Measurements from ENCODE around the gene NEK5.
"Not testable (repeated sequence)": the region's sequence is repeated elsewhere in the genome, so short reads cannot be mapped to it uniquely, and the experiment has no call there.

Gene NEK5

GRCh38 chr13:52128714-52129700, at the start of gene NEK5:
TSS of gene NEK5 (minus strand) at chr13:52129073. CDS start at chr13:52127482, 1,591 bp downstream.
- DNase-seq: peak; percentile 43

- no peak for DNase-seq
Observed at GRCh38 chr13:52177276-52177675, 48.4 kb upstream of the NEK5 start.

- DNase-seq: not testable (repeated sequence)
Observed at GRCh38 chr13:52173970-52174369, 45.1 kb upstream of the NEK5 start.

GRCh38 chr13:52173373-52173772, 44.5 kb upstream of the NEK5 start:
- no peak for DNase-seq

GRCh38 chr13:52171686-52172085, 42.8 kb upstream of the NEK5 start:
- DNase-seq: not testable (repeated sequence)

GRCh38 chr13:52170828-52171391, 42.0 kb upstream of the NEK5 start:
- not testable (repeated sequence) for DNase-seq

GRCh38 chr13:52169839-52170238, 41.0 kb upstream of the NEK5 start:
- DNase-seq: no peak

GRCh38 chr13:52165411-52165810, 36.5 kb upstream of the NEK5 start:
- DNase-seq: no peak

GRCh38 chr13:52164989-52165388, 36.1 kb upstream of the NEK5 start:
- no peak for DNase-seq

GRCh38 chr13:52163878-52164277, 35.0 kb upstream of the NEK5 start:
- DNase-seq: not testable (repeated sequence)

- DNase-seq: no peak
Observed at GRCh38 chr13:52162279-52163101, 33.6 kb upstream of the NEK5 start.

GRCh38 chr13:52161181-52161646, 32.3 kb upstream of the NEK5 start:
- DNase-seq: no peak

- DNase-seq: no peak
Observed at GRCh38 chr13:52160506-52160905, 31.6 kb upstream of the NEK5 start.

GRCh38 chr13:52160053-52160452, 31.2 kb upstream of the NEK5 start:
- DNase-seq: no peak

- DNase-seq: peak; percentile 55
Observed at GRCh38 chr13:52159159-52159982, 30.5 kb upstream of the NEK5 start, which contains the start of gene NEK3. TSS of gene NEK3 (minus strand) at chr13:52159597. CDS start at chr13:52156191, 3,406 bp downstream.

GRCh38 chr13:52158629-52159158, 29.8 kb upstream of the NEK5 start:
- no peak for DNase-seq

- DNase-seq: no peak
Observed at GRCh38 chr13:52156724-52157261, 27.9 kb upstream of the NEK5 start.

GRCh38 chr13:52155177-52155576, 26.3 kb upstream of the NEK5 start:
- no peak for DNase-seq

GRCh38 chr13:52147225-52147624, 18.4 kb upstream of the NEK5 start:
- DNase-seq: no peak

GRCh38 chr13:52141299-52141698, 12.4 kb upstream of the NEK5 start:
- DNase-seq: no peak

- DNase-seq: no peak
Observed at GRCh38 chr13:52137489-52137888, 8.6 kb upstream of the NEK5 start.
